GM23248 (cell line): ENCODE measurements around the gene TMEM163.

Source experiments
- EZH2 ChIP-seq: fragments of 200-600 bp; sonication (generic); IDR thresholded peaks from 2 replicates; pipeline ENCODE4 v1.6.1; 2018; ENCODE audit warnings: antibody characterized with exemption, mild to moderate bottlenecking; ENCODE audit not compliant: insufficient read depth, poor library complexity, severe bottlenecking
- EZH2phosphoT487 ChIP-seq: fragments of 200-600 bp; sonication (generic); IDR thresholded peaks from 2 replicates; pipeline ENCODE4 v1.6.1; 2018; ENCODE audit warnings: antibody characterized with exemption, moderate library complexity, mild to moderate bottlenecking, low read depth; ENCODE audit not compliant: insufficient read depth

DNA sequence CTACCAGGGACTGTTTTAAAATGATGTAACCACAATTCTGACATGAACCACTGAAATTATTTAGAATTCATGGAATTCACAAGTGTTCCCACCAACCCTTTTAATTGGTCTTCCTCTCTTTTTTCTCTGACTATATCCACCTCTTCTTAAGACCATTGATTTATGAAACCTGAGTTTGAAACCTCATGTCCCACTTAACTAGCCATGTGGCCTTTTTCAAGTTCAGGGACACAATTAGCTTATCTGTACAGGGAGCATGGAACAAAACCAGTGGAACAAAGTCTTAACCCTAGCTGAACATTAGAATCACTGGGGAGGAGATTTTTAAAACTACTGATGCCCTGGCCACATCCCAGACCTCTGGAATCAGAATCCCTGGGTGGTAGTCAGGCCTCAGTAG lies 41.6 kb upstream of the TMEM163 start:
- no peak for TF ChIP-seq EZH2
- no peak for TF ChIP-seq EZH2phosphoT487
